ENCODE results near the gene CD83. TPM values are rescaled to one million over a fixed set of nuclear protein-coding genes. Genes with fewer than 3 reads are reported as not detected.

The CD83 gene
- total and polyA plus RNA-seq, 4 donors: 14.5 to 31.1 (median 25.1) TPM

DNA sequence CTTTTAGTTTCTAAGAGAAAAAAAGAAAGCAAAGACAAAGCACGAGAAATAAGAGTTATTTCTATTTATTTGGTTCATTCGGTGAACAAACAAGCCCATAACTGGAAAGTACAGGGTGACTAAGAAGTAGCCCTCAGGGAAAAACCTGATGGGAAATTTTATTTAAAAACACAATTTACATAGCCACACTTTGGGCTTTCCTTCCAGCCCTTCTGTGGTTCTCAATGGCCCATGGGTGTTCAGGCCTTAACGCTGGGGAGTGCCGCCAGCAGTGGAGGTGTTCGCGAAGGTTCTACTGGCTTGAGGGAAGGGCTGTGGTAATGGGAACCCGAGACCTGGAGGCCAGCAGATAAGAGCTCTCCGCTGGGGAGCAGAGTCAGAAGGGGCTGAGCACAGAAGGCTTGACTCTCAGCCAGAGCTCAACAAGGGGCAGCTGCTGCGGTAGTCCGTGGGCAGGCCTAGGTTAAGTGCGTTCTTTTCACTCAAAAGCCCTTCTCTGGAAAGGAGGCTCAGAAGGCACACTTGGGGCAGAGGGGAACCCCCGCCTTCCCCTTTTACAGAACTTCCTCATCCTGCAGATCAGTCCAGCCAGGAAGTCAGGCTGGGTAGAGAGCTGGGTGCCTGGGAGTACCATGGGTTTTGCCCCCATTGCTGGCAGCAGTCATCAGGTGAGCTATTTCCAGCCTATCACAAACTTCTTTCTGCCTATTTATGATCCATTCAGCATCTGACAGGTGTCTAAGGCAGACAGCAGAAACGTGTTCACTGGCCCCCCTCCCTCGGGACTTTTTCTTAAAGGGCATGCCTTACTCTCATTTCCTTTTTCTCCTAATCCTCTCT is 8.8 kb upstream of the CD83 start:
- Histone ChIP-seq H3K27ac (ENCODE audit: low read depth in 1 of 2, low read length in 1 of 2) (peak overlapping the region in 1 of 2 donors; percentile 68), H3K36me3 (ENCODE audit: control insufficient read depth in 4 of 4, insufficient read depth in 4 of 4, low read length in 4 of 4) (no peaks in the 10 kb centered on the region), H3K4me3 (no peak overlapping the region), H3K9ac (ENCODE audit: insufficient read depth in 1 of 2, low read length in 2 of 2) (no peak overlapping the region), H3K27me3 (ENCODE audit: control insufficient read depth in 3 of 3, insufficient read depth in 3 of 3, low read length in 2 of 3) (peaks cover 0 to 4% (median 0%) of the 10 kb centered on the region in 3 donors), H3K4me1 (ENCODE audit: control insufficient read depth in 5 of 5, insufficient read depth in 5 of 5, low read length in 5 of 5) (peaks cover 0 to 6% (median 0%) of the 10 kb centered on the region in 5 donors), H3K9me3 (ENCODE audit: control insufficient read depth in 4 of 4, insufficient read depth in 3 of 4, low read length in 3 of 4) (peaks cover 0 to 3% (median 1%) of the 10 kb centered on the region in 4 donors)
- peak; percentile 31 to 53 (median 33) for DNase-seq
- no peak for TF ChIP-seq CTCF (IDR thresholded peaks at IDR 0.05; ENCODE audit: control extremely low read depth, extremely low read depth)
- WGBS, 2 donors: 31 to 38% methylated on average over 14 of the region's 14 CpGs
- peak; percentile 93 for ATAC-seq (ENCODE audit: insufficient read depth, low FRiP score)

- H3K27ac ChIP-seq (ENCODE audit: low read depth in 1 of 2, low read length in 1 of 2): peak overlapping the region in 1 of 2 donors; percentile 11
- 63 to 71% methylated on average over 4 of the region's 4 CpGs for WGBS, 2 donors
- H3K9me3 ChIP-seq (ENCODE audit: control insufficient read depth in 4 of 4, insufficient read depth in 3 of 4, low read length in 3 of 4): peaks cover 0 to 3% (median 1%) of the 10 kb centered on the region in 4 donors
- H3K4me1 ChIP-seq (ENCODE audit: control insufficient read depth in 5 of 5, insufficient read depth in 5 of 5, low read length in 5 of 5): peaks cover 0 to 6% (median 0%) of the 10 kb centered on the region in 5 donors
- no peak for DNase-seq
- no peak overlapping the region for H3K4me3 ChIP-seq
- no peak overlapping the region for H3K9ac ChIP-seq (ENCODE audit: insufficient read depth in 1 of 2, low read length in 2 of 2)
- ATAC-seq (ENCODE audit: insufficient read depth, low FRiP score): no peak
- no peak for TF ChIP-seq CTCF (IDR thresholded peaks at IDR 0.05; ENCODE audit: control extremely low read depth, extremely low read depth)
- peaks cover 0 to 2% (median 0%) of the 10 kb centered on the region in 3 donors for H3K27me3 ChIP-seq (ENCODE audit: control insufficient read depth in 3 of 3, insufficient read depth in 3 of 3, low read length in 2 of 3)
- H3K36me3 ChIP-seq (ENCODE audit: control insufficient read depth in 4 of 4, insufficient read depth in 4 of 4, low read length in 4 of 4): no peaks in the 10 kb centered on the region
These were observed 8.2 kb upstream of the CD83 start for GRCh38 chr6:14109411-14109826.

- DNase-seq: no peak
- no peak for TF ChIP-seq CTCF (IDR thresholded peaks at IDR 0.05; ENCODE audit: control extremely low read depth, extremely low read depth)
- H3K4me3 ChIP-seq: no peak overlapping the region
- no peaks in the 10 kb centered on the region for H3K27me3 ChIP-seq (ENCODE audit: control insufficient read depth in 3 of 3, insufficient read depth in 3 of 3, low read length in 2 of 3)
- no peak for ATAC-seq (ENCODE audit: insufficient read depth, low FRiP score)
- H3K9me3 ChIP-seq (ENCODE audit: control insufficient read depth in 4 of 4, insufficient read depth in 3 of 4, low read length in 3 of 4): peaks cover 0 to 3% (median 1%) of the 10 kb centered on the region in 4 donors
- peaks cover 0 to 6% (median 0%) of the 10 kb centered on the region in 5 donors for H3K4me1 ChIP-seq (ENCODE audit: control insufficient read depth in 5 of 5, insufficient read depth in 5 of 5, low read length in 5 of 5)
- no peaks in the 10 kb centered on the region for H3K36me3 ChIP-seq (ENCODE audit: control insufficient read depth in 4 of 4, insufficient read depth in 4 of 4, low read length in 4 of 4)
- no peak overlapping the region for H3K27ac ChIP-seq (ENCODE audit: low read depth in 1 of 2, low read length in 1 of 2)
- WGBS, 2 donors: 79 to 84% methylated on average over 11 of the region's 11 CpGs
- H3K9ac ChIP-seq (ENCODE audit: insufficient read depth in 1 of 2, low read length in 2 of 2): no peak overlapping the region
These were observed 7.4 kb upstream of the CD83 start for GRCh38 chr6:14110001-14110818.

Data from lung (tissue), 12 donors.